NT2/D1 (cell line): ENCODE results near the gene LILRB1.

Experiments used
- SUZ12 ChIP-seq: IDR thresholded peaks from 2 replicates; pipeline ENCODE4 v1.6.1; 2011; ENCODE audit not compliant: insufficient read length, insufficient read depth; ENCODE audit errors: extremely low read depth
- YY1 ChIP-seq: IDR thresholded peaks from 2 replicates; pipeline ENCODE4 v1.6.1; 2011; ENCODE audit not compliant: insufficient read length, insufficient read depth
- ZNF274 ChIP-seq: IDR thresholded peaks from 2 replicates; pipeline ENCODE4 v1.6.1; 2011; ENCODE audit warnings: mild to moderate bottlenecking, low read depth, low read length

GRCh38 chr19:54667217-54667616 lies 36.9 kb downstream of the LILRB1 start:
- TF ChIP-seq ZNF274 (no peak), SUZ12 (no peak), YY1 (no peak)
